Astrocyte of the cerebellum (primary cell): ENCODE measurements around the gene CMKLR1.

Experiments used
- DNase-seq: peaks from one replicate; pipeline ENCODE4 v3.0.0-alpha.2; 2011; ENCODE audit warnings: low read depth
- H3K4me3 ChIP-seq: 2 replicates; pipeline ENCODE4 v1.5.1; 2011; ENCODE audit warnings: mild to moderate bottlenecking, low read depth, low read length, moderate library complexity
- in situ Hi-C: cut with HindIII; loops from 2 replicates; pipeline ENCODE4 v1.10.0; 2017; ENCODE audit warnings: low sequenced_read_pairs
- TF ChIP-seq, protein P1 (sequence below): IDR thresholded peaks from 2 replicates; pipeline ENCODE4 v1.5.1; 2012; ENCODE audit warnings: low read length, low read depth, moderate library complexity, mild to moderate bottlenecking; ENCODE audit errors: missing control alignments

CMKLR1 gene

DNA sequence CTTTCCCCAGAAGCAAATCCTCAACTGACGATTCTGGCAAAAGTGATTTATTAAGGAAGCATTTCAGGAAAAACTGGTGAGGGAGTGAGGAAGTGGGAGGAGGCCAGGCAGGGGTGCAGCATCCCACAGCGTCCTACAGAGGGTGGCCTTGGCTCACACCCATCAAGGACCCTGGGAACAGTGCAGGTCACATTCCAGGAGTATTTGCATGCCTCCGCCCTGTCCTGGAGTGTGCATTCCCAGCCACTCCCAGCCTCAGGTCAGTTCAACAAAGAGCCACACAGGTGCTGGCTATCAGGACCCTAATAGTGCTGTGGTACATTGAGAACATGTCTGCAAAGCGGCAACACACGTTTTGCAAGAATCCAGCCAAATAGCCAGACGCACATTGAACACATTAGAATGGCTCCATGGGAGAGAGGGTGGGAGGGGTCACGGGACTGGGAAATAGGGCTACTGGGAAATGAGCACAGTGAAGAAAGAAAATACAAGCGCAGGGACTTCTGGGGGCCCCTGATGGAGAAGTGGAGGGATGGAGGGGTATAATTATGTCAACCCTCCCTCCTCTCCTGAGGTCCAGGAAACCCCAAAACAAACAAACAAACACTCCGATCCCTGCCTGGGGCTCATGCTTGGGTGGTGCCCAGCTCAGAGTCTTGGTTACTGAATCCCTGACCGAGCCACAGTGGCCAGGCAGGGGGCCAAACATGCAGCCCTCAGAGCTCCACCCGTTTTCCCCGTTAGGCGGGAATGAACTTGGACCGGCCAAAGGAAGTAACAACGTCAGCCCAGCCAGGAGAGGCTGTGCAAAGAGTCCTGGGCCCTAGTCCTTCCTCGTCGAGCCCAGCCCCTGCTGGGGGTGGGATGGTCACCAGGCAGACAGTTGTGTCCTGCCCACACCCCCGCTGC lies 36.5 kb downstream of the CMKLR1 start:
- in situ Hi-C loops = loop anchor here (5.0 kb wide), 1 partner anchor 75 kb away; no protein-coding TSS in a partner anchor
- no peak overlapping the region for H3K4me3 ChIP-seq
- DNase-seq = peak; percentile 44
- TF ChIP-seq, protein P1, sequence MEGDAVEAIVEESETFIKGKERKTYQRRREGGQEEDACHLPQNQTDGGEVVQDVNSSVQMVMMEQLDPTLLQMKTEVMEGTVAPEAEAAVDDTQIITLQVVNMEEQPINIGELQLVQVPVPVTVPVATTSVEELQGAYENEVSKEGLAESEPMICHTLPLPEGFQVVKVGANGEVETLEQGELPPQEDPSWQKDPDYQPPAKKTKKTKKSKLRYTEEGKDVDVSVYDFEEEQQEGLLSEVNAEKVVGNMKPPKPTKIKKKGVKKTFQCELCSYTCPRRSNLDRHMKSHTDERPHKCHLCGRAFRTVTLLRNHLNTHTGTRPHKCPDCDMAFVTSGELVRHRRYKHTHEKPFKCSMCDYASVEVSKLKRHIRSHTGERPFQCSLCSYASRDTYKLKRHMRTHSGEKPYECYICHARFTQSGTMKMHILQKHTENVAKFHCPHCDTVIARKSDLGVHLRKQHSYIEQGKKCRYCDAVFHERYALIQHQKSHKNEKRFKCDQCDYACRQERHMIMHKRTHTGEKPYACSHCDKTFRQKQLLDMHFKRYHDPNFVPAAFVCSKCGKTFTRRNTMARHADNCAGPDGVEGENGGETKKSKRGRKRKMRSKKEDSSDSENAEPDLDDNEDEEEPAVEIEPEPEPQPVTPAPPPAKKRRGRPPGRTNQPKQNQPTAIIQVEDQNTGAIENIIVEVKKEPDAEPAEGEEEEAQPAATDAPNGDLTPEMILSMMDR = no peak

DNA sequence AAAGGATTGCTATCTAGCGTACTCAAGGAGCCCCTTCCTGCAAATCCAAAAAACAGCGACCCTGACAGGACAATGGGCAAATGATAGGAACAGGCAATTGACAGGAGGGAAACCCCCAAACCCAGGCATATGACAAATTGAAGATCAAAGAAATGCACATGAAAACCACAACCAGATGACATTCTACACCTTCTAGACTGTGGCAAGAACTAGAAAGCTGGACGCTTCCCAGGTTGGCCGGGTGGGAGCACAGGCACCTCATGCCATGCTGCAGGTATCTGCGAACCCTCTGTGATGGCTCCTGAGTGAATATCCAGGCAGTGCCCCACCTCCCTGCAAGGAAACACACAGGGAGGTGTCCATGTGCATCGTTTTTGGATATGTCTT lies 37.1 kb downstream of the CMKLR1 start:
- TF ChIP-seq, protein P1 = no peak
- DNase-seq = no peak
- in situ Hi-C loops = loop anchor here (5.0 kb wide), 1 partner anchor 75 kb away; no protein-coding TSS in a partner anchor
- no peak overlapping the region for H3K4me3 ChIP-seq

DNA sequence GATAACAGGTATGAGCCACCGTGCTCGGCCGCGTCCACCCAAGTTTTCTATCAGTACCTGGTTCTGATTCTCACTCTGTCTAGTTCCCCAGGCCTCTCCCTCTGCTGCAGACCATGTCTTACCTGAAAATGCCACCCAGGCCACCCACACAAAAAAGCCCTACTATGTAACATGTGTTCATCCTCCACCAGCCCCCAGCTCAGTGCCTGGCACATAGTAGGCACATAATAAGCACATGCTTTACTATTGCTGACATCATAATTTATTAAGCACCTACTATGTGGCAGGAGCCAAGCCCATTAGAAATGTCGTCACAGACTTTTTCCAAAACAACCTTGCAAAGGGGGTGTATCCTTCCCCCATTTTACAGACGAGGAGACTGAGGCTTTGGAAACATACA lies 37.8 kb downstream of the CMKLR1 start:
- TF ChIP-seq, protein P1 = no peak
- H3K4me3 ChIP-seq = no peak overlapping the region
- in situ Hi-C loops = loop anchor here (5.0 kb wide), 1 partner anchor 74 kb away; no protein-coding TSS in a partner anchor
- DNase-seq = no peak

- no peak for DNase-seq
- H3K4me3 ChIP-seq = no peak overlapping the region
- TF ChIP-seq, protein P1 = no peak
- in situ Hi-C loops = loop anchor here (5.0 kb wide), 1 partner anchor 73 kb away; no protein-coding TSS in a partner anchor
Measured at GRCh38 chr12:108299980-108300696, 39.0 kb downstream of the CMKLR1 start.

DNA sequence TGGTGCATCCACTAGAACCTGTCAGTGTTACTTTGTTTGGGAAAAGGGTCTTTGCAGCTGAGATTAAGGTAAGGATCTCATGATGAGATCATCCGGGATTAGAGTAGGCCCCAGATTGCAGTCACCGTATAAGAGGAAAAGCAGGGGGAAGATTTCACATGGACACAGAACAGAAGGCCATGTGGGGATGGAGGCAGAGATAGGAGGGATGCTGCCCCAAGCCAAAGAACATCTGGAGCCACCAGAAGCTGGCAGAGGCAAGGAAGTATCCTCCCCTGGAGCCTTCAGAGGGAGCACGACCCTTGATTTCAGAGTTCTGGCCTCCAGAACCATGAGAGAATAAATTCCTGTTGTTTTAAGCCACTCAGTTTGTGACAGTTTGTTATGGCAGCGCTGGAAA lies 39.6 kb downstream of the CMKLR1 start:
- DNase-seq = no peak
- in situ Hi-C loops = no loop called here
- TF ChIP-seq, protein P1 = no peak
- no peak overlapping the region for H3K4me3 ChIP-seq

GRCh38 chr12:108298761-108299275 lies 40.3 kb downstream of the CMKLR1 start:
- DNase-seq = no peak
- TF ChIP-seq, protein P1 = no peak
- in situ Hi-C loops = no loop called here
- H3K4me3 ChIP-seq = no peak overlapping the region
